ENCODE data around the gene RPL18A. TPM values are rescaled to one million over a fixed set of nuclear protein-coding genes. Genes with fewer than 3 reads are reported as not detected.

RPL18A gene
- total and polyA plus RNA-seq, 10 of the 15 experiments (the other 5 are each of a cell fraction or from before 2014, with no cell fraction given) = 1,181 to 3,774 (median 2,300) TPM

DNA sequence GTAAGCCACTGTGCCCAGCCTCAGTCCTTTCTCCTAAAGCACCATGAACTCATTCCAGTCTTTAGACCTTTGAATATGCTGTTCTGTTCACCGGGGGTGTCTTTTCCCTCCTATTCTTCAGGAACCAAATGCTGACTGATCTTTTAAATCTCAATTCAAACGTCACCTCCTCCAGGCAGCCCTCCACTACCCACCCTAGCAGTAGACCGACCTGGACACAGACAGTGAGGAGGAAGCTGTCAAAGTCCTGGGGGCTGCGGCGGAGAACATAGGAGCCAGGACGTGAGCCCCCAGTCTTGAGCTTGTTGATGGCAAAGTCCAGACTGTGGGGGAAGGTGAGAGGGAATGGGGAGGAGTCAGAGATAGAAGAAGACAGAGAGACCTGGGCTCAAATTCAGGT, 19.7 kb upstream of the RPL18A start (continued):
- TF ChIP-seq USF2 (IDR thresholded peaks at IDR 0.05; ENCODE audit: borderline replicate concordance, low read depth, low read length) (no peak), KAT2A (conservative IDR thresholded peaks at IDR 0.05; ENCODE audit: control insufficient read depth, low read depth, low read length) (no peak), EZH2 (IDR thresholded peaks at IDR 0.05; ENCODE audit: borderline replicate concordance, control insufficient read depth, low read depth, low read length) (no peak), ZBTB4 (CRISPR knock-in tag; IDR thresholded peaks at IDR 0.05) (no peak), WRNIP1 (IDR thresholded peaks at IDR 0.05; ENCODE audit: borderline replicate concordance, low read depth, low read length) (no peak), MYC (IDR thresholded peaks at IDR 0.05; ENCODE audit: insufficient read depth, insufficient read length, insufficient replicate concordance, low read length, severe bottlenecking) (no peak), RB1 (IDR thresholded peaks at IDR 0.05; ENCODE audit: borderline replicate concordance) (no peak), SRF (IDR thresholded peaks at IDR 0.05; ENCODE audit: low read depth in 2 of 2, low read length in 2 of 2) (no peak), RELA (IDR thresholded peaks at IDR 0.05; ENCODE audit: borderline replicate concordance, partially characterized antibody) (no peak)
- TF ChIP-seq, protein P1, sequence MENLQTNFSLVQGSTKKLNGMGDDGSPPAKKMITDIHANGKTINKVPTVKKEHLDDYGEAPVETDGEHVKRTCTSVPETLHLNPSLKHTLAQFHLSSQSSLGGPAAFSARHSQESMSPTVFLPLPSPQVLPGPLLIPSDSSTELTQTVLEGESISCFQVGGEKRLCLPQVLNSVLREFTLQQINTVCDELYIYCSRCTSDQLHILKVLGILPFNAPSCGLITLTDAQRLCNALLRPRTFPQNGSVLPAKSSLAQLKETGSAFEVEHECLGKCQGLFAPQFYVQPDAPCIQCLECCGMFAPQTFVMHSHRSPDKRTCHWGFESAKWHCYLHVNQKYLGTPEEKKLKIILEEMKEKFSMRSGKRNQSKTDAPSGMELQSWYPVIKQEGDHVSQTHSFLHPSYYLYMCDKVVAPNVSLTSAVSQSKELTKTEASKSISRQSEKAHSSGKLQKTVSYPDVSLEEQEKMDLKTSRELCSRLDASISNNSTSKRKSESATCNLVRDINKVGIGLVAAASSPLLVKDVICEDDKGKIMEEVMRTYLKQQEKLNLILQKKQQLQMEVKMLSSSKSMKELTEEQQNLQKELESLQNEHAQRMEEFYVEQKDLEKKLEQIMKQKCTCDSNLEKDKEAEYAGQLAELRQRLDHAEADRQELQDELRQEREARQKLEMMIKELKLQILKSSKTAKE (IDR thresholded peaks at IDR 0.05; ENCODE audit: low read depth, poor library complexity, severe bottlenecking) = no peak
